SKM-1 (cell line): ENCODE results near the gene ZDHHC4.

Experiments used
- DNase-seq: peaks from one replicate; lab custom pipeline; 2025; ENCODE audit not compliant: unreplicated experiment; lab: John Stamatoyannopoulos, UW

The ZDHHC4 gene

GRCh38 chr7:6606866-6607583 lies 29.8 kb downstream of the ZDHHC4 start:
- DNase-seq, result no peak

GRCh38 chr7:6607651-6608051 lies 30.4 kb downstream of the ZDHHC4 start:
- no peak for DNase-seq

- no peak for DNase-seq
These were observed 30.8 kb downstream of the ZDHHC4 start for GRCh38 chr7:6608081-6608480.

- no peak for DNase-seq
These were observed 31.5 kb downstream of the ZDHHC4 start for GRCh38 chr7:6608794-6609193.

GRCh38 chr7:6612819-6613218 lies 35.6 kb downstream of the ZDHHC4 start:
- no peak for DNase-seq

GRCh38 chr7:6613706-6614105 lies 36.5 kb downstream of the ZDHHC4 start:
- no peak for DNase-seq

- DNase-seq, result no peak
These were observed 37.9 kb downstream of the ZDHHC4 start, which contains the start of gene ZNF853 for GRCh38 chr7:6614953-6615722. Gene ZNF853, plus strand, starts transcription at chr7:6615610. Its CDS starts 565 bp downstream, at chr7:6616175.

- DNase-seq, result no peak
These were observed 38.7 kb downstream of the ZDHHC4 start for GRCh38 chr7:6615723-6616555.

GRCh38 chr7:6616854-6617643 lies 39.8 kb downstream of the ZDHHC4 start:
- DNase-seq, result no peak

GRCh38 chr7:6618621-6619020 lies 41.4 kb downstream of the ZDHHC4 start:
- DNase-seq, result no peak

GRCh38 chr7:6619961-6620360 lies 42.7 kb downstream of the ZDHHC4 start:
- DNase-seq, result no peak

- DNase-seq, result no peak
These were observed 44.2 kb downstream of the ZDHHC4 start for GRCh38 chr7:6621195-6622133.

- no peak for DNase-seq
These were observed 45.0 kb downstream of the ZDHHC4 start for GRCh38 chr7:6622134-6622710.

- no peak for DNase-seq
These were observed 46.5 kb downstream of the ZDHHC4 start for GRCh38 chr7:6623589-6624245.

GRCh38 chr7:6624246-6624611 lies 47.0 kb downstream of the ZDHHC4 start:
- no peak for DNase-seq

GRCh38 chr7:6628045-6628444 lies 50.8 kb downstream of the ZDHHC4 start:
- no peak for DNase-seq

- no peak for DNase-seq
These were observed 53.0 kb downstream of the ZDHHC4 start for GRCh38 chr7:6630007-6630849.

GRCh38 chr7:6631605-6632004 lies 54.4 kb downstream of the ZDHHC4 start:
- DNase-seq, result no peak
